HL-60 (cell line): ENCODE data around the gene ZNF837.
"Not testable (repeated sequence)": the region's sequence is repeated elsewhere in the genome, so short reads cannot be mapped to it uniquely, and the experiment has no call there.

Source experiments
- DNase-seq, 2 experiments: peaks; one replicate each; pipeline ENCODE4 v3.0.0-alpha.2; 2010 to 2020; ENCODE audit warnings: low read depth in 1 of 2, low spot score in 1 of 2
- H3K27ac ChIP-seq: fragments of 250-450 bp; sonication (Bioruptor Pico); replicated peaks from 2 replicates; pipeline ENCODE4 v1.5.1; 2020; ENCODE audit warnings: mild to moderate bottlenecking, moderate library complexity
- H3K27me3 ChIP-seq: fragments of 250-450 bp; sonication (Bioruptor Pico); 2 replicates; pipeline ENCODE4 v1.5.1; 2021; ENCODE audit warnings: mild to moderate bottlenecking, moderate library complexity; ENCODE audit not compliant: insufficient read depth, poor library complexity, severe bottlenecking
- H3K4me3 ChIP-seq: replicated peaks from 2 replicates; pipeline ENCODE4 v1.5.1; 2011; ENCODE audit warnings: mild to moderate bottlenecking, control low read depth, low read length; ENCODE audit not compliant: insufficient read depth
- CTCF ChIP-seq: IDR thresholded peaks from one replicate; pipeline ENCODE4 v1.5.1; 2011; ENCODE audit warnings: low read length, control low read depth, inconsistent platforms; ENCODE audit not compliant: insufficient read depth
- GABPA ChIP-seq: IDR thresholded peaks from 2 replicates; pipeline ENCODE4 v1.6.1; 2012; ENCODE audit warnings: low read depth
- POLR2AphosphoS5 ChIP-seq: IDR thresholded peaks from 2 replicates; pipeline ENCODE4 v1.6.1; 2012; ENCODE audit warnings: low read depth
- REST ChIP-seq: IDR thresholded peaks from 2 replicates; pipeline ENCODE4 v1.6.1; 2012; ENCODE audit warnings: low read depth; ENCODE audit not compliant: insufficient replicate concordance
- SPI1 ChIP-seq: IDR thresholded peaks from 2 replicates; pipeline ENCODE4 v1.6.1; 2012; ENCODE audit warnings: low read depth, mild to moderate bottlenecking, borderline replicate concordance

Gene ZNF837

GRCh38 chr19:58349590-58349989 lies 31.2 kb downstream of the ZNF837 start:
- peaks cover 4% of the 10 kb centered on the region for H3K27me3 ChIP-seq
- no peak for DNase-seq
- no peak for TF ChIP-seq POLR2AphosphoS5
- no peak for TF ChIP-seq REST
- no peak for TF ChIP-seq CTCF
- no peak for TF ChIP-seq GABPA
- TF ChIP-seq SPI1: no peak
- no peak overlapping the region for H3K4me3 ChIP-seq
- no peak overlapping the region for H3K27ac ChIP-seq

- H3K27me3 ChIP-seq, DNase-seq, H3K27ac ChIP-seq: not testable (repeated sequence)
- H3K4me3 ChIP-seq: peak overlapping the region; percentile 59
These were observed 32.8 kb downstream of the ZNF837 start for GRCh38 chr19:58348080-58348479.

- H3K27me3 ChIP-seq: peaks cover 4% of the 10 kb centered on the region
- DNase-seq: peak; percentile 52 to 72
- peak overlapping the region; percentile 59 for H3K4me3 ChIP-seq
- no peak for TF ChIP-seq REST
- no peak for TF ChIP-seq POLR2AphosphoS5
- no peak for TF ChIP-seq GABPA
- no peak for TF ChIP-seq SPI1
- no peak for TF ChIP-seq CTCF
- no peak overlapping the region for H3K27ac ChIP-seq
These were observed 33.6 kb downstream of the ZNF837 start for GRCh38 chr19:58346961-58347929.

- TF ChIP-seq GABPA (no peak), POLR2AphosphoS5 (no peak), SPI1 (no peak), REST (no peak), CTCF (no peak)
These were observed 35.3 kb downstream of the ZNF837 start for GRCh38 chr19:58345558-58345957.

More at GRCh38 chr19:58345558-58345957, 35.3 kb downstream of the ZNF837 start:
- DNase-seq: no peak
- Histone ChIP-seq H3K27ac (no peak overlapping the region), H3K27me3 (peaks cover 4% of the 10 kb centered on the region), H3K4me3 (no peak overlapping the region)
